WTC11 (cell line): ENCODE data around the gene CPNE4. TPM values are rescaled to one million over a fixed set of nuclear protein-coding genes. Genes with fewer than 3 reads are reported as not detected.

Experiments used
- ATAC-seq: fragments of 200-7000 bp; cut with Tn5 transposase; 2 replicates; pipeline ENCODE4 v1.10.0; 2021; ENCODE audit warnings: mild to moderate bottlenecking, moderate library complexity
- CTCF ChIA-PET: fragments of 300-600 bp; sonication (Branson Sonifier 250); formaldehyde crosslinking; loops from one replicate; lab custom pipeline; 2021; ENCODE audit warnings: antibody characterized with exemption; lab: Charles Lee
- POLR2A ChIA-PET: fragments of 350-600 bp; sonication (Branson Sonifier 250); formaldehyde crosslinking; loops from one replicate; lab custom pipeline; 2021; ENCODE audit warnings: antibody characterized with exemption; lab: Charles Lee
- DNase-seq: peaks from one replicate; pipeline ENCODE4 v3.0.0; 2021; ENCODE audit warnings: low spot score
- H3K27ac Mint-ChIP-seq: 2 replicates; pipeline ENCODE4 v1.8.0; 2021; ENCODE audit warnings: mixed read lengths
- H3K27me3 Mint-ChIP-seq: 2 replicates; pipeline ENCODE4 v1.8.0; 2021; ENCODE audit warnings: low read depth, mild to moderate bottlenecking, moderate library complexity, mixed read lengths
- H3K36me3 Mint-ChIP-seq: 2 replicates; pipeline ENCODE4 v1.8.0; 2021; ENCODE audit warnings: mixed read lengths
- H3K4me1 Mint-ChIP-seq: 2 replicates; pipeline ENCODE4 v1.8.0; 2022; ENCODE audit warnings: mixed read lengths
- H3K4me3 Mint-ChIP-seq: 2 replicates; pipeline ENCODE4 v1.8.0; 2021; ENCODE audit warnings: mild to moderate bottlenecking, moderate library complexity, mixed read lengths
- H3K9me3 Mint-ChIP-seq: 2 replicates; pipeline ENCODE4 v1.8.0; 2021; ENCODE audit warnings: mixed read lengths
- CREM ChIP-seq: sonication (generic); formaldehyde crosslinking; IDR thresholded peaks from 2 replicates; pipeline ENCODE4 v1.8.1; 2022; ENCODE audit warnings: mild to moderate bottlenecking, missing genetic modification reagents, moderate library complexity
- ELF4 ChIP-seq: sonication (generic); formaldehyde crosslinking; IDR thresholded peaks from 2 replicates; pipeline ENCODE4 v1.8.1; 2022; ENCODE audit warnings: low read depth, mild to moderate bottlenecking, moderate library complexity, missing genetic modification reagents
- ETV6 ChIP-seq: sonication (generic); formaldehyde crosslinking; IDR thresholded peaks from 2 replicates; pipeline ENCODE4 v1.8.1; 2022; ENCODE audit warnings: mild to moderate bottlenecking, missing genetic modification reagents
- FOXJ3 ChIP-seq: sonication (generic); formaldehyde crosslinking; IDR thresholded peaks from 2 replicates; pipeline ENCODE4 v1.9.0; 2021; ENCODE audit warnings: missing genetic modification reagents, mild to moderate bottlenecking, borderline replicate concordance
- KAT7 ChIP-seq: sonication (generic); formaldehyde crosslinking; IDR thresholded peaks from 2 replicates; pipeline ENCODE4 v1.8.1; 2023; ENCODE audit warnings: missing genetic modification reagents, mild to moderate bottlenecking, borderline replicate concordance
- NFYB ChIP-seq: sonication (generic); formaldehyde crosslinking; conservative IDR thresholded peaks from 2 replicates; pipeline ENCODE4 v1.8.0; 2022; ENCODE audit warnings: low read depth, missing genetic modification reagents
- NR2C2 ChIP-seq: sonication (generic); formaldehyde crosslinking; IDR thresholded peaks from 2 replicates; pipeline ENCODE4 v1.8.0; 2022; ENCODE audit warnings: mild to moderate bottlenecking, missing genetic modification reagents
- NR3C1 ChIP-seq: sonication (generic); formaldehyde crosslinking; conservative IDR thresholded peaks from 2 replicates; pipeline ENCODE4 v1.8.1; 2023; ENCODE audit warnings: low read depth, mild to moderate bottlenecking, missing genetic modification reagents
- SMAD3 ChIP-seq: sonication (generic); formaldehyde crosslinking; IDR thresholded peaks from 2 replicates; pipeline ENCODE4 v1.8.0; 2022; ENCODE audit warnings: missing genetic modification reagents, mild to moderate bottlenecking, borderline replicate concordance
- TEAD1 ChIP-seq: sonication (generic); formaldehyde crosslinking; IDR thresholded peaks from 2 replicates; pipeline ENCODE4 v1.8.0; 2022; ENCODE audit warnings: mild to moderate bottlenecking, missing genetic modification reagents
- ZBTB21 ChIP-seq: sonication (generic); formaldehyde crosslinking; IDR thresholded peaks from 2 replicates; pipeline ENCODE4 v1.8.1; 2023; ENCODE audit warnings: mild to moderate bottlenecking, missing genetic modification reagents, borderline replicate concordance
- ZNF121 ChIP-seq: sonication (generic); formaldehyde crosslinking; IDR thresholded peaks from 2 replicates; pipeline ENCODE4 v1.8.0; 2023; ENCODE audit warnings: missing genetic modification reagents
- ZNF219 ChIP-seq: sonication (generic); formaldehyde crosslinking; IDR thresholded peaks from 2 replicates; pipeline ENCODE4 v1.8.0; 2023; ENCODE audit warnings: missing genetic modification reagents, mild to moderate bottlenecking, borderline replicate concordance
- total RNA-seq: library from RNA; stranded (reverse); gene quantifications from 3 replicates; pipeline ENCODE4 v1.2.3, GENCODE V29; 2021
- TF ChIP-seq, protein P1 (sequence below): fragments of 250-450 bp; sonication (Bioruptor Pico); IDR thresholded peaks from 2 replicates; pipeline ENCODE4 v1.9.0; 2021; ENCODE audit warnings: mild to moderate bottlenecking, borderline replicate concordance
- TF ChIP-seq, protein P2 (sequence below): sonication (generic); formaldehyde crosslinking; IDR thresholded peaks from 2 replicates; pipeline ENCODE4 v1.8.1; 2023; ENCODE audit warnings: mild to moderate bottlenecking, missing genetic modification reagents, borderline replicate concordance
- TF ChIP-seq, protein P3 (sequence below): sonication (generic); formaldehyde crosslinking; IDR thresholded peaks from 2 replicates; pipeline ENCODE4 v1.8.1; 2023; ENCODE audit warnings: mild to moderate bottlenecking, moderate library complexity, missing genetic modification reagents
- TF ChIP-seq, protein P4 (sequence below): sonication (generic); formaldehyde crosslinking; IDR thresholded peaks from 2 replicates; pipeline ENCODE4 v1.8.0; 2022; ENCODE audit warnings: mild to moderate bottlenecking, missing genetic modification reagents

The CPNE4 gene
- total RNA-seq, 1 experiment from 2014 or later: 2.4 TPM

DNA sequence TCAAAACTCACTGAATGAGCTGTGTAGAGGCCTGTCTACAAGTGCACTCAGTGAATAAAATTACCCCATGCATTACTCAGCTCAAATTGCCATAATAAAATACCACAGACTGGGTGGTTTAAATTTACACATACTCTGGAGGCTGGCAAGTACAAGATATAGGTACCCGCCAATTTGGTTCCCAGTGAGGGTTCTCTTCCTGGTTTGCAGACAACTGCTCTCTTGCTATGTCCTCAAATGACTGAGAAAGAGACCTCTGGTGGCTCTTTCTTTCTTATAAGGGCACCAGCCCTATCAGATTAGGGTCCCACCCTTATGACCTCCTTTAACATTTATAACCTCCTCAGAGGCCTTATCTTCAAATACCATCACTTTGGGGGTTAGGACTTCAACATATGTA is 237.0 kb downstream of the CPNE4 start:
- ChIA-PET POLR2A (no interaction called here), CTCF (interaction anchor here (5.4 kb wide), 1 partner anchor 236 kb away, joined by 57 read pairs; the partner anchor contains the start of gene CPNE4)
- no peak overlapping the region for H3K4me3 Mint-ChIP-seq
- H3K4me1 Mint-ChIP-seq: peaks cover 38% of the 10 kb centered on the region
- H3K27me3 Mint-ChIP-seq: peaks cover 15% of the 10 kb centered on the region
- no peaks in the 10 kb centered on the region for H3K36me3 Mint-ChIP-seq
- H3K9me3 Mint-ChIP-seq: no peaks in the 10 kb centered on the region
- DNase-seq (no peak), ATAC-seq (no peak)
- TF ChIP-seq ZNF219 (CRISPR knock-in tag) (no peak), SMAD3 (CRISPR knock-in tag) (no peak), NFYB (CRISPR knock-in tag) (no peak), ZNF121 (no peak), KAT7 (CRISPR knock-in tag) (no peak), FOXJ3 (CRISPR knock-in tag) (no peak)
- TF ChIP-seq, protein P1, sequence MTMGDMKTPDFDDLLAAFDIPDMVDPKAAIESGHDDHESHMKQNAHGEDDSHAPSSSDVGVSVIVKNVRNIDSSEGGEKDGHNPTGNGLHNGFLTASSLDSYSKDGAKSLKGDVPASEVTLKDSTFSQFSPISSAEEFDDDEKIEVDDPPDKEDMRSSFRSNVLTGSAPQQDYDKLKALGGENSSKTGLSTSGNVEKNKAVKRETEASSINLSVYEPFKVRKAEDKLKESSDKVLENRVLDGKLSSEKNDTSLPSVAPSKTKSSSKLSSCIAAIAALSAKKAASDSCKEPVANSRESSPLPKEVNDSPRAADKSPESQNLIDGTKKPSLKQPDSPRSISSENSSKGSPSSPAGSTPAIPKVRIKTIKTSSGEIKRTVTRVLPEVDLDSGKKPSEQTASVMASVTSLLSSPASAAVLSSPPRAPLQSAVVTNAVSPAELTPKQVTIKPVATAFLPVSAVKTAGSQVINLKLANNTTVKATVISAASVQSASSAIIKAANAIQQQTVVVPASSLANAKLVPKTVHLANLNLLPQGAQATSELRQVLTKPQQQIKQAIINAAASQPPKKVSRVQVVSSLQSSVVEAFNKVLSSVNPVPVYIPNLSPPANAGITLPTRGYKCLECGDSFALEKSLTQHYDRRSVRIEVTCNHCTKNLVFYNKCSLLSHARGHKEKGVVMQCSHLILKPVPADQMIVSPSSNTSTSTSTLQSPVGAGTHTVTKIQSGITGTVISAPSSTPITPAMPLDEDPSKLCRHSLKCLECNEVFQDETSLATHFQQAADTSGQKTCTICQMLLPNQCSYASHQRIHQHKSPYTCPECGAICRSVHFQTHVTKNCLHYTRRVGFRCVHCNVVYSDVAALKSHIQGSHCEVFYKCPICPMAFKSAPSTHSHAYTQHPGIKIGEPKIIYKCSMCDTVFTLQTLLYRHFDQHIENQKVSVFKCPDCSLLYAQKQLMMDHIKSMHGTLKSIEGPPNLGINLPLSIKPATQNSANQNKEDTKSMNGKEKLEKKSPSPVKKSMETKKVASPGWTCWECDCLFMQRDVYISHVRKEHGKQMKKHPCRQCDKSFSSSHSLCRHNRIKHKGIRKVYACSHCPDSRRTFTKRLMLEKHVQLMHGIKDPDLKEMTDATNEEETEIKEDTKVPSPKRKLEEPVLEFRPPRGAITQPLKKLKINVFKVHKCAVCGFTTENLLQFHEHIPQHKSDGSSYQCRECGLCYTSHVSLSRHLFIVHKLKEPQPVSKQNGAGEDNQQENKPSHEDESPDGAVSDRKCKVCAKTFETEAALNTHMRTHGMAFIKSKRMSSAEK (CRISPR knock-in tag): no peak
- TF ChIP-seq, protein P2, sequence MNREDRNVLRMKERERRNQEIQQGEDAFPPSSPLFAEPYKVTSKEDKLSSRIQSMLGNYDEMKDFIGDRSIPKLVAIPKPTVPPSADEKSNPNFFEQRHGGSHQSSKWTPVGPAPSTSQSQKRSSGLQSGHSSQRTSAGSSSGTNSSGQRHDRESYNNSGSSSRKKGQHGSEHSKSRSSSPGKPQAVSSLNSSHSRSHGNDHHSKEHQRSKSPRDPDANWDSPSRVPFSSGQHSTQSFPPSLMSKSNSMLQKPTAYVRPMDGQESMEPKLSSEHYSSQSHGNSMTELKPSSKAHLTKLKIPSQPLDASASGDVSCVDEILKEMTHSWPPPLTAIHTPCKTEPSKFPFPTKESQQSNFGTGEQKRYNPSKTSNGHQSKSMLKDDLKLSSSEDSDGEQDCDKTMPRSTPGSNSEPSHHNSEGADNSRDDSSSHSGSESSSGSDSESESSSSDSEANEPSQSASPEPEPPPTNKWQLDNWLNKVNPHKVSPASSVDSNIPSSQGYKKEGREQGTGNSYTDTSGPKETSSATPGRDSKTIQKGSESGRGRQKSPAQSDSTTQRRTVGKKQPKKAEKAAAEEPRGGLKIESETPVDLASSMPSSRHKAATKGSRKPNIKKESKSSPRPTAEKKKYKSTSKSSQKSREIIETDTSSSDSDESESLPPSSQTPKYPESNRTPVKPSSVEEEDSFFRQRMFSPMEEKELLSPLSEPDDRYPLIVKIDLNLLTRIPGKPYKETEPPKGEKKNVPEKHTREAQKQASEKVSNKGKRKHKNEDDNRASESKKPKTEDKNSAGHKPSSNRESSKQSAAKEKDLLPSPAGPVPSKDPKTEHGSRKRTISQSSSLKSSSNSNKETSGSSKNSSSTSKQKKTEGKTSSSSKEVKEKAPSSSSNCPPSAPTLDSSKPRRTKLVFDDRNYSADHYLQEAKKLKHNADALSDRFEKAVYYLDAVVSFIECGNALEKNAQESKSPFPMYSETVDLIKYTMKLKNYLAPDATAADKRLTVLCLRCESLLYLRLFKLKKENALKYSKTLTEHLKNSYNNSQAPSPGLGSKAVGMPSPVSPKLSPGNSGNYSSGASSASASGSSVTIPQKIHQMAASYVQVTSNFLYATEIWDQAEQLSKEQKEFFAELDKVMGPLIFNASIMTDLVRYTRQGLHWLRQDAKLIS (CRISPR knock-in tag): no peak
- H3K27ac Mint-ChIP-seq: no peak overlapping the region

DNA sequence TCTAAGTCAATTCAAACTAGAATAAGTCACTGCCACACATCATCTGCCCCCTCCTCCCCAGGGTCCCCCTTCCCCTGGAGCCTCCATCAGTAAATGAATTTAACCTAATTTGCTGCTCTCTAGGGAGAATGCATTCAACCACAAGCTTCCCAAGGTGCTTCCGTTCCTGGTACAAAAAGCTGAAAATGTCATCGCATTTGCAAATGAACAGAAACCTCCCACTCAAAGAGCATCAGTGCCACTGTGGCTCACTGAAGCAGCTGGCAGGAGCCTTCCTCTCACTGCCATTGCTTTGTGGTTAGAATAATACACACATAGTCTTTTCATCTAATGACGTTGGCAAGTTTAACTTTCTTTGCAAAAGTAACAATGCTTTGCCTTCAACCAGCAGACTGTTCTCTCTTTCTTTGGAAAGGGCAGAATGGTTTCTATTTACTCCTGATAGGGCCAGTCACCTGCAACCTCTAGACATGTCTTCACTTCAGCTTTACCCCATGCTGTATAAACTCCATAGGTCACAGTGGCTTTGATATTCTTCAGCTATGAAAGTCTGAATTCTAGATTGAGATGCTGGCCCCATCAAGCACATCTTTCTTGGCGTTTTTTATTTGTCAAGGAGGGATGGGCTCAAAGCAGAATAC is 238.1 kb downstream of the CPNE4 start:
- ATAC-seq: peak; percentile 41
- peak; percentile 8 for DNase-seq
- Mint-ChIP-seq H3K36me3 (no peaks in the 10 kb centered on the region), H3K4me1 (peaks cover 38% of the 10 kb centered on the region), H3K9me3 (no peaks in the 10 kb centered on the region), H3K27ac (no peak overlapping the region), H3K27me3 (peaks cover 15% of the 10 kb centered on the region), H3K4me3 (no peak overlapping the region)
- POLR2A ChIA-PET: no interaction called here
- CTCF ChIA-PET: interaction anchor here (0.5 to 5.4 kb wide), 17 partner anchors 20 to 414 kb away, joined by 3 to 57 read pairs (median 4); partner anchors contain the start of gene CPNE4
- TF ChIP-seq CREM (CRISPR knock-in tag) (0 out of 2 replicates have a peak, but pooled peaks have one; percentile 36), NR3C1 (CRISPR knock-in tag) (no peak), NR2C2 (no peak), ETV6 (peak; percentile 30; the same call in 1 of the 2 replicates), ZBTB21 (CRISPR knock-in tag) (no peak), TEAD1 (CRISPR knock-in tag) (peak; percentile 70; the same call in 1 of the 2 replicates), ELF4 (CRISPR knock-in tag) (no peak)
- TF ChIP-seq, protein P3, sequence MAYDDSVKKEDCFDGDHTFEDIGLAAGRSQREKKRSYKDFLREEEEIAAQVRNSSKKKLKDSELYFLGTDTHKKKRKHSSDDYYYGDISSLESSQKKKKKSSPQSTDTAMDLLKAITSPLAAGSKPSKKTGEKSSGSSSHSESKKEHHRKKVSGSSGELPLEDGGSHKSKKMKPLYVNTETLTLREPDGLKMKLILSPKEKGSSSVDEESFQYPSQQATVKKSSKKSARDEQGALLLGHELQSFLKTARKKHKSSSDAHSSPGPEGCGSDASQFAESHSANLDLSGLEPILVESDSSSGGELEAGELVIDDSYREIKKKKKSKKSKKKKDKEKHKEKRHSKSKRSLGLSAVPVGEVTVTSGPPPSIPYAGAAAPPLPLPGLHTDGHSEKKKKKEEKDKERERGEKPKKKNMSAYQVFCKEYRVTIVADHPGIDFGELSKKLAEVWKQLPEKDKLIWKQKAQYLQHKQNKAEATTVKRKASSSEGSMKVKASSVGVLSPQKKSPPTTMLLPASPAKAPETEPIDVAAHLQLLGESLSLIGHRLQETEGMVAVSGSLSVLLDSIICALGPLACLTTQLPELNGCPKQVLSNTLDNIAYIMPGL: no peak
- TF ChIP-seq, protein P4, sequence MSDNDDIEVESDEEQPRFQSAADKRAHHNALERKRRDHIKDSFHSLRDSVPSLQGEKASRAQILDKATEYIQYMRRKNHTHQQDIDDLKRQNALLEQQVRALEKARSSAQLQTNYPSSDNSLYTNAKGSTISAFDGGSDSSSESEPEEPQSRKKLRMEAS (CRISPR knock-in tag): 0 out of 2 replicates have a peak, but pooled peaks have one; percentile 19
